Measurements from ENCODE around the gene MLN.

Gene MLN

DNA sequence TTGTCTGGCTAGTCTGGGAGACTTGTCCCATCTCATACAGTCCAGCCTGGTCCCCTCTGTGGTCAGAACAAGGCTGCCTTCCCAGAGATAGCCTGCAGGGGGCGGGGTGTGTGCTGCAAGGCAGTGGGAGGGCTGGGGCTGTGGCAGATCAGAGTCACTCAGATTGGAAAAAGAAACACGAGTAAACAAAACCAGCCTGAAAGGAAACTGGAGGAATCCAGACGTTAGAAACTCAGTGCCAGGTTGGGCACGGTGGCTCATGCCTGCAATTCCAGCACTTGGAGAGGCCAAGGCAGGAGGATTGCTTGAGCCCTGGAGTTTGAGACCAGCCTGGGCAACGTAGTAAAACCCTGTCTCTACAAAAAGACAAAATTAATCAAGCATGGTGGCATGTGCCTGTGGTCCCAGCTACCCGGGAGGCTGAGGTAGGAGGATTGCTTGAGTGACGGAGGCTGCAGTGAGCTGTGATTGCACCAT, 35.1 kb downstream of the MLN start:
- H3K9me2 ChIP-seq (replicated peaks; ENCODE audit: control insufficient read depth, low read length): no peaks in the 10 kb centered on the region
- no peak overlapping the region for H3K4me3 ChIP-seq (ENCODE audit: low read length)
- H3F3A ChIP-seq (ENCODE audit: control insufficient read depth, insufficient read depth): no peaks in the 10 kb centered on the region; the same call in 1 of the 2 replicates
- H3K4me2 ChIP-seq (ENCODE audit: low read length): no peak overlapping the region
- peaks cover 7% of the 10 kb centered on the region for H3K4me1 ChIP-seq (ENCODE audit: control insufficient read depth, low read length)
- no peaks in the 10 kb centered on the region for H3K79me2 ChIP-seq (ENCODE audit: control insufficient read depth, low read length)
- peaks cover 16% of the 10 kb centered on the region for H3K36me3 ChIP-seq (ENCODE audit: control insufficient read depth, low read length)
- no peak for TF ChIP-seq EZH2phosphoT487 (IDR thresholded peaks at IDR 0.05; ENCODE audit: borderline replicate concordance, low read length)
- TF ChIP-seq, protein P1, sequence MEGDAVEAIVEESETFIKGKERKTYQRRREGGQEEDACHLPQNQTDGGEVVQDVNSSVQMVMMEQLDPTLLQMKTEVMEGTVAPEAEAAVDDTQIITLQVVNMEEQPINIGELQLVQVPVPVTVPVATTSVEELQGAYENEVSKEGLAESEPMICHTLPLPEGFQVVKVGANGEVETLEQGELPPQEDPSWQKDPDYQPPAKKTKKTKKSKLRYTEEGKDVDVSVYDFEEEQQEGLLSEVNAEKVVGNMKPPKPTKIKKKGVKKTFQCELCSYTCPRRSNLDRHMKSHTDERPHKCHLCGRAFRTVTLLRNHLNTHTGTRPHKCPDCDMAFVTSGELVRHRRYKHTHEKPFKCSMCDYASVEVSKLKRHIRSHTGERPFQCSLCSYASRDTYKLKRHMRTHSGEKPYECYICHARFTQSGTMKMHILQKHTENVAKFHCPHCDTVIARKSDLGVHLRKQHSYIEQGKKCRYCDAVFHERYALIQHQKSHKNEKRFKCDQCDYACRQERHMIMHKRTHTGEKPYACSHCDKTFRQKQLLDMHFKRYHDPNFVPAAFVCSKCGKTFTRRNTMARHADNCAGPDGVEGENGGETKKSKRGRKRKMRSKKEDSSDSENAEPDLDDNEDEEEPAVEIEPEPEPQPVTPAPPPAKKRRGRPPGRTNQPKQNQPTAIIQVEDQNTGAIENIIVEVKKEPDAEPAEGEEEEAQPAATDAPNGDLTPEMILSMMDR (IDR thresholded peaks at IDR 0.05; ENCODE audit: low read depth, low read length, poor library complexity, severe bottlenecking): peak; percentile 88
- no peaks in the 10 kb centered on the region for H4K20me1 ChIP-seq (ENCODE audit: control insufficient read depth, insufficient read depth, low read depth, low read length)
- no peaks in the 10 kb centered on the region for H3K27me3 ChIP-seq (ENCODE audit: control insufficient read depth, low read length)
- no peak overlapping the region for H3K27ac ChIP-seq (ENCODE audit: low read depth, low read length)
- H3K9me3 ChIP-seq (ENCODE audit: control insufficient read depth, insufficient read depth, low read length): no peaks in the 10 kb centered on the region

DNA sequence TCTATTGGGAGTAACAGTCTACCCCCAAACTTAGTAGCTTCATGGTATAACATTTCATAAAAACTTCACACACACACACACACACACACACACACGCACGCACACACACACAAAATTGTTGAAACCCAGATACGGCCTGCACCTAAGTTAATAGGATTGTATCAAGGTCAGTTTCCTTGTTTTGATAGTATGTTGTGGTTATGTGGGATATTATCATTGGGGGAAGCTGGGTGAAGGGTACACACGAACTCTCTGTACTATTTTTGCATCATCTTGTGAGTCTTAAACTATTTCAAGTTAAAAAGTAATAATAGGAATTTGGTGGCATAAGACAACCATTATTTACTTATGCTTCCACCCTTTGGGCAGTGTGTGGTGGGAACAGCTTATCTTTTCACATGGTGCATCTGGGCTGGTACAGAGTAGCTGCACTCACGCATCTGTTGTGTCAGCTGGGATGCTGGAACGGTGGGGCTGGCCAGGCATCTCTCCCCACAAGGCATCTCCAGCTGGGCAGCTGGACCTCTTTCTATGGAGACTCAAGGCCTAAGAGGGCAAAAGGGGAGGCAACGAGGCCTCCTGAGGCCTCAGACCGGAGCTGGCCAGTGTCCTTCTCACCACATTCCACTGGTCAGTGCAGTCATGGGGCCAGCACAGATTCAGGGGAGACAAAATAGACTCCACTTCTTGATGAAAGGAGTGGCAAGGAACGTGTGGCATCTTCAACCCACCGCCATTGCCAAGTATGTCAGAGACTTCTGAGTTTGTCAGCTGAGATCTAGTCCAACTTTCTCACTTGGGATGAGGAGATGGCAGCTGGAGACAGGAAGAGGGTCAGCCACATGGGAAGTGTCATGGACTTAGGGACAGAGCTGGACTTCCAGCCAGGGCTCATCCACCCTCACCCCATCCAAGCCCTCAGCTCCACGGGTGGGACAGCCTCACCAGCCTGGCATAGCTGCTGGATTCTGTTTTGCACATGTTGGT, 36.6 kb downstream of the MLN start:
- Histone ChIP-seq H3K9me3 (ENCODE audit: control insufficient read depth, insufficient read depth, low read length) (no peaks in the 10 kb centered on the region), H3K36me3 (ENCODE audit: control insufficient read depth, low read length) (peaks cover 7% of the 10 kb centered on the region), H3K4me2 (ENCODE audit: low read length) (no peak overlapping the region), H3K9me2 (replicated peaks; ENCODE audit: control insufficient read depth, low read length) (no peaks in the 10 kb centered on the region), H4K20me1 (ENCODE audit: control insufficient read depth, insufficient read depth, low read depth, low read length) (no peaks in the 10 kb centered on the region), H3K79me2 (ENCODE audit: control insufficient read depth, low read length) (no peaks in the 10 kb centered on the region), H3K27ac (ENCODE audit: low read depth, low read length) (no peak overlapping the region), H3F3A (ENCODE audit: control insufficient read depth, insufficient read depth) (no peaks in the 10 kb centered on the region; the same call in 1 of the 2 replicates), H3K4me3 (ENCODE audit: low read length) (no peak overlapping the region), H3K27me3 (ENCODE audit: control insufficient read depth, low read length) (no peaks in the 10 kb centered on the region), H3K4me1 (ENCODE audit: control insufficient read depth, low read length) (peaks cover 7% of the 10 kb centered on the region)
- TF ChIP-seq, protein P1 (IDR thresholded peaks at IDR 0.05; ENCODE audit: low read depth, low read length, poor library complexity, severe bottlenecking): no peak

DNA sequence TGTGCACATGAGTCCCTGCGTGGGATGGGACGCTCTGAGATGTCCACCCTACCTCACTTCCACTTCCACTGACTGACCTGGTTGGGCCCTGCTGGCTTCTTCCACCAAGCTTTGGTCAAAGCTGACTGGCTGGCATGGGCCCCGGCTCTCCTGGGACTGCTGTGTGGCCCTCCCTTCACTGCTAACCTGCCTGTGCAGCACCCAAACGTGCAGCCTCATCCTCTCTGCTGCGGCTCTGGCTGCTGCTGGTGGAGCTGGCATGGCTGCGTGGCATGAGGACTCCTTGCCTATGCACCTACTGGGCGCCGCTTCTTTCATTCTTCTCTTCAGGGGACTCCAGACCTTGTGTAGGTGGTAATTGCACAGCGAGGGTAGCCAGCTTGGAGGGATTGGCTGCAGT, 38.4 kb downstream of the MLN start:
- Histone ChIP-seq H3K27me3 (ENCODE audit: control insufficient read depth, low read length) (no peaks in the 10 kb centered on the region), H3K4me2 (ENCODE audit: low read length) (no peak overlapping the region), H3K4me3 (ENCODE audit: low read length) (no peak overlapping the region), H3F3A (ENCODE audit: control insufficient read depth, insufficient read depth) (no peaks in the 10 kb centered on the region), H3K9me2 (replicated peaks; ENCODE audit: control insufficient read depth, low read length) (no peaks in the 10 kb centered on the region), H3K36me3 (ENCODE audit: control insufficient read depth, low read length) (no peaks in the 10 kb centered on the region), H3K4me1 (ENCODE audit: control insufficient read depth, low read length) (peaks cover 10% of the 10 kb centered on the region), H3K27ac (ENCODE audit: low read depth, low read length) (no peak overlapping the region), H3K9me3 (ENCODE audit: control insufficient read depth, insufficient read depth, low read length) (no peaks in the 10 kb centered on the region), H4K20me1 (ENCODE audit: control insufficient read depth, insufficient read depth, low read depth, low read length) (no peaks in the 10 kb centered on the region), H3K79me2 (ENCODE audit: control insufficient read depth, low read length) (no peaks in the 10 kb centered on the region)
- TF ChIP-seq, protein P1 (IDR thresholded peaks at IDR 0.05; ENCODE audit: low read depth, low read length, poor library complexity, severe bottlenecking): no peak
- no peak for TF ChIP-seq EZH2phosphoT487 (IDR thresholded peaks at IDR 0.05; ENCODE audit: borderline replicate concordance, low read length)
